ENCODE results near the gene ZC2HC1B.
"Not testable (repeated sequence)": the region's sequence is repeated elsewhere in the genome, so short reads cannot be mapped to it uniquely, and the experiment has no call there.

The ZC2HC1B gene

GRCh38 chr6:143912671-143913070 lies 48.4 kb downstream of the ZC2HC1B start:
- H3K27ac ChIP-seq, result no peak overlapping the region
- no peak for TF ChIP-seq ZFX (IDR thresholded peaks at IDR 0.05; ENCODE audit: borderline replicate concordance)
- TF ChIP-seq CTCF (IDR thresholded peaks at IDR 0.05), result no peak

- H3K27ac ChIP-seq, result not testable (repeated sequence)
Observed at GRCh38 chr6:143917026-143917425, 52.8 kb downstream of the ZC2HC1B start.

GRCh38 chr6:143928853-143929252 lies 64.6 kb downstream of the ZC2HC1B start:
- TF ChIP-seq ZFX (IDR thresholded peaks at IDR 0.05; ENCODE audit: borderline replicate concordance) (no peak), CTCF (IDR thresholded peaks at IDR 0.05) (no peak)

GRCh38 chr6:143929975-143930374 lies 65.7 kb downstream of the ZC2HC1B start:
- H3K27ac ChIP-seq, result no peak overlapping the region
- TF ChIP-seq ZFX (IDR thresholded peaks at IDR 0.05; ENCODE audit: borderline replicate concordance), result no peak
- TF ChIP-seq CTCF (IDR thresholded peaks at IDR 0.05), result no peak

More at GRCh38 chr6:143928853-143929252, 64.6 kb downstream of the ZC2HC1B start:
- H3K27ac ChIP-seq, result no peak overlapping the region

GRCh38 chr6:143934331-143934730 lies 70.1 kb downstream of the ZC2HC1B start:
- TF ChIP-seq ZFX (IDR thresholded peaks at IDR 0.05; ENCODE audit: borderline replicate concordance) (no peak), CTCF (IDR thresholded peaks at IDR 0.05) (no peak)
- H3K27ac ChIP-seq, result no peak overlapping the region

- H3K27ac ChIP-seq, result no peak overlapping the region
- no peak for TF ChIP-seq CTCF (IDR thresholded peaks at IDR 0.05)
- TF ChIP-seq ZFX (IDR thresholded peaks at IDR 0.05; ENCODE audit: borderline replicate concordance), result no peak
Observed at GRCh38 chr6:143934867-143935266, 70.6 kb downstream of the ZC2HC1B start.

- H3K27ac ChIP-seq, result no peak overlapping the region
- TF ChIP-seq CTCF (IDR thresholded peaks at IDR 0.05), result no peak
- no peak for TF ChIP-seq ZFX (IDR thresholded peaks at IDR 0.05; ENCODE audit: borderline replicate concordance)
Observed at GRCh38 chr6:143936347-143936746, 72.1 kb downstream of the ZC2HC1B start.

All from 22Rv1 (cell line).